K562 (cell line): ENCODE measurements around the gene TENM4. TPM values are rescaled to one million over a fixed set of nuclear protein-coding genes. Genes with fewer than 3 reads are reported as not detected.

Experiments
- ARHGAP35 ChIP-seq: fragments of 450-650 bp; IDR thresholded peaks from 2 replicates; pipeline ENCODE4 v1.6.1; 2018; ENCODE audit not compliant: partially characterized antibody
- ATF7 ChIP-seq: fragments of 450-650 bp; IDR thresholded peaks from 2 replicates; pipeline ENCODE4 v1.7.1; 2014; ENCODE audit warnings: mild to moderate bottlenecking, moderate library complexity
- HCFC1 ChIP-seq: IDR thresholded peaks from 2 replicates; pipeline ENCODE4 v1.6.1; 2012; ENCODE audit warnings: low read depth, low read length, improper control_type of control experiment
- HDAC2 ChIP-seq: fragments of 450-650 bp; IDR thresholded peaks from 2 replicates; pipeline ENCODE4 v1.6.1; 2016; ENCODE audit warnings: mild to moderate bottlenecking
- KDM2B ChIP-seq: fragments of 250-450 bp; sonication (Bioruptor Pico); IDR thresholded peaks from 2 replicates; pipeline ENCODE4 v1.8.0; 2021; ENCODE audit warnings: mild to moderate bottlenecking, moderate library complexity
- MTA2 ChIP-seq: fragments of 450-650 bp; IDR thresholded peaks from 2 replicates; pipeline ENCODE4 v1.6.1; 2016; ENCODE audit warnings: low read depth
- RBM34 ChIP-seq: fragments of 200-400 bp; formaldehyde crosslinking; IDR thresholded peaks from 2 replicates; pipeline ENCODE4 v1.6.1; 2018; ENCODE audit warnings: low read length, borderline replicate concordance; ENCODE audit not compliant: insufficient read depth
- TEAD2 ChIP-seq: fragments of 450-650 bp; IDR thresholded peaks from 2 replicates; pipeline ENCODE4 v1.6.1; 2016; ENCODE audit warnings: missing genetic modification characterization, control low read depth, missing compliant biosample characterization
- THRB ChIP-seq: fragments of 450-650 bp; formaldehyde crosslinking; conservative IDR thresholded peaks from 2 replicates; pipeline ENCODE4 v1.4.0; 2022; ENCODE audit warnings: mild to moderate bottlenecking, missing genetic modification characterization
- ZBTB34 ChIP-seq: fragments of 250-450 bp; sonication (Bioruptor Pico); IDR thresholded peaks from 2 replicates; pipeline ENCODE4 v1.8.0; 2021; ENCODE audit warnings: mild to moderate bottlenecking, moderate library complexity
- ZNF124 ChIP-seq: sonication (generic); formaldehyde crosslinking; IDR thresholded peaks from 2 replicates; pipeline ENCODE4 v1.8.1; 2022; ENCODE audit warnings: missing genetic modification reagents
- ZNF175 ChIP-seq: fragments of 200-800 bp; sonication (Bioruptor generic); IDR thresholded peaks from 2 replicates; pipeline ENCODE4 v1.6.1; 2016; ENCODE audit warnings: low read depth, mild to moderate bottlenecking, missing genetic modification characterization, missing compliant biosample characterization
- ZNF395 ChIP-seq: fragments of 200-800 bp; sonication (Bioruptor generic); IDR thresholded peaks from 2 replicates; pipeline ENCODE4 v1.6.1; 2017; ENCODE audit warnings: missing genetic modification characterization, missing compliant biosample characterization
- polyA plus RNA-seq, 8 experiments: library from polyadenylated mRNA; depleted of rRNA in 4 of 8; stranded (reverse) in 5 of 8; unstranded in 3 of 8; fragments of >200 nt; fragmentation: Nextera tagmentation in 2 of 8; fragmentation: Illumina TruSeq in 1 of 8; extraction: Ambion mirVana in 2 of 8; extraction: Trizol in 1 of 8; gene quantifications; 2 replicates each; pipeline versions ENCODE4 v1.2.1 to v1.2.3, GENCODE V29; 2011 to 2014; ENCODE audit warnings: inconsistent platforms in 1 of 8, missing spikeins in 1 of 8
- total RNA-seq, 7 experiments: library from RNA; depleted of rRNA in 6 of 7; stranded (reverse); fragments of >200 nt in 6 of 7; fragmentation: Illumina TruSeq in 2 of 7; extraction: Trizol in 2 of 7; gene quantifications; 2 replicates each; pipeline versions ENCODE4 v1.2.1 to v1.2.3, GENCODE V29; 2011 to 2021; ENCODE audit warnings: low replicate concordance in 1 of 7

Gene TENM4
- total and polyA plus RNA-seq, 9 of the 15 experiments (the other 6 are each of a cell fraction or from before 2014, with no cell fraction given) = 0.16 TPM; not detected in 8

- no peak for TF ChIP-seq ARHGAP35
- TF ChIP-seq ZNF395 (CRISPR knock-in tag) = no peak
- no peak for TF ChIP-seq HDAC2
- no peak for TF ChIP-seq ZNF124 (CRISPR knock-in tag)
- TF ChIP-seq KDM2B (CRISPR knock-in tag) = no peak
- TF ChIP-seq ATF7 = no peak
- TF ChIP-seq RBM34 = no peak
- TF ChIP-seq ZBTB34 (CRISPR knock-in tag) = no peak
- no peak for TF ChIP-seq TEAD2 (tag)
- no peak for TF ChIP-seq MTA2
- TF ChIP-seq ZNF175 (CRISPR knock-in tag) = no peak
- no peak for TF ChIP-seq THRB (CRISPR knock-in tag)
- TF ChIP-seq HCFC1 = no peak
- TF ChIP-seq, all 486 proteins: peak for 0
Measured at GRCh38 chr11:78690352-78690987, 750.4 kb downstream of the TENM4 start (continued).
